Esophagus squamous epithelium (tissue), 4 donors: Measurements from ENCODE around the gene CNNM1.

ENCODE experiments used
- CTCF ChIP-seq, 6 experiments: fragments of 450-650 bp in 4 of 6; fragments of 200-600 bp in 2 of 6; sonication (generic) in 2 of 6; IDR thresholded peaks; one replicate each; pipeline ENCODE4 v1.5.1; 2016 to 2019; ENCODE audit warnings: antibody characterized with exemption in 6 of 6, mild to moderate bottlenecking in 4 of 6, moderate library complexity in 4 of 6
- POLR2A ChIP-seq, 4 donors: fragments of 450-650 bp; IDR thresholded peaks; one replicate each; pipeline ENCODE4 v1.6.1; 2017; ENCODE audit warnings: antibody characterized with exemption in 4 of 4, mild to moderate bottlenecking in 4 of 4, moderate library complexity in 3 of 4

GRCh38 chr10:99374972-99375371 lies 45.8 kb downstream of the CNNM1 start:
- no peak for TF ChIP-seq CTCF (IDR thresholded peaks at IDR 0.05)
- no peak for TF ChIP-seq POLR2A (IDR thresholded peaks at IDR 0.05)
